Measurements from ENCODE around the gene STXBP5. TPM values are rescaled to one million over a fixed set of nuclear protein-coding genes. Genes with fewer than 3 reads are reported as not detected.
A peak's percentile ranks its signal among the peaks of the same experiment; 100 is the strongest.

The STXBP5 gene
- total and polyA plus RNA-seq, 9 of the 15 experiments (the other 6 are each of a cell fraction or from before 2014, with no cell fraction given) = 23.3 to 172 (median 71.5) TPM

DNA sequence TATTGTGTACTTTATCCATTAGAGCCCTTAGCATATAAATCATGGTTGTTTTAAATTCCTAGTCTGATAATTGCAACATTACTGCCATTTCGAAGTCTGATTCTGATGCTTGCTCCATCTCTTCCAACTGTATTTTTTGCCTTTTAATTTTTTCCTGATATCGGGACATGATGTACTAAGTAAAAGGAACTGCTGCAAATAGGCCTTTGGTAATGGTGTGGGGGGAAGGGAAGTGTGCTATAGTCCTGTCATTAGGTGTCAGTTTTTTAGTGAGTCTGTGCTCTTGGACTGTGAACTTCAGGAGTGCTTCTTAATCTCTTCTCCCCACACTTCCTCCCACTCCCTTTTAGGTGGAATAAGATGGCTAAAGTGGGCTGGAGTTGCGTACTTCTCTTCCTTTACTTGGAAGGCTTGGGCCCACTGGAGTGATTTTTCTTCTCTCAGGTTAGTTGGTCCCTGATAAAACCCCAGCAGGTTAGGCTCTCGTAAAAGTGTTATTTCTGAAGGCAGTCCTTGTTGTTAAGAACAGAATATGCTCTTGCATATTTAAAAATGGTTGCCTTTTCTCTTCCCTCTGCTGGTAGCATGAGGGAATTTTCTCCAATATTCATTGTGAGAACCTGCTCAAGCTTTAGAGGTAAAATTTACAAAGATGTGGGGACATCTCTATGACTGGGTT, 18.1 kb downstream of the STXBP5 start (continued):
- TF ChIP-seq SREBF1 (IDR thresholded peaks at IDR 0.05; ENCODE audit: borderline replicate concordance, low read depth, low read length) (no peak), SRF (CRISPR knock-in tag; IDR thresholded peaks at IDR 0.05) (no peak), KAT7 (CRISPR knock-in tag; IDR thresholded peaks at IDR 0.05; ENCODE audit: borderline replicate concordance) (no peak), ZNF830 (CRISPR knock-in tag; IDR thresholded peaks at IDR 0.05) (no peak), MTA3 (IDR thresholded peaks at IDR 0.05; ENCODE audit: borderline replicate concordance) (peak; percentile 77; the same call in 1 of the 2 replicates), HNRNPK (IDR thresholded peaks at IDR 0.05; ENCODE audit: low read depth, low read length, poor library complexity, severe bottlenecking) (no peak), ZNF324 (CRISPR knock-in tag; IDR thresholded peaks at IDR 0.05) (no peak), CBFA2T3 (IDR thresholded peaks at IDR 0.05) (peak; percentile 89), GATA2 (CRISPR knock-in tag; IDR thresholded peaks at IDR 0.05) (no peak), POLR3A (IDR thresholded peaks at IDR 0.05; ENCODE audit: borderline replicate concordance, extremely low read depth, insufficient read depth, insufficient read length) (no peak), JUND (IDR thresholded peaks at IDR 0.05; ENCODE audit: borderline replicate concordance, low read depth, low read length) (peak; percentile 72; the same call in 1 of the 2 replicates), JUND (tag; IDR thresholded peaks at IDR 0.05; ENCODE audit: borderline replicate concordance, low read depth, low read length) (peak; percentile 67; the same call in 2 of the 3 replicates), MCM3 (IDR thresholded peaks at IDR 0.05) (no peak)
- TF ChIP-seq, protein P1, sequence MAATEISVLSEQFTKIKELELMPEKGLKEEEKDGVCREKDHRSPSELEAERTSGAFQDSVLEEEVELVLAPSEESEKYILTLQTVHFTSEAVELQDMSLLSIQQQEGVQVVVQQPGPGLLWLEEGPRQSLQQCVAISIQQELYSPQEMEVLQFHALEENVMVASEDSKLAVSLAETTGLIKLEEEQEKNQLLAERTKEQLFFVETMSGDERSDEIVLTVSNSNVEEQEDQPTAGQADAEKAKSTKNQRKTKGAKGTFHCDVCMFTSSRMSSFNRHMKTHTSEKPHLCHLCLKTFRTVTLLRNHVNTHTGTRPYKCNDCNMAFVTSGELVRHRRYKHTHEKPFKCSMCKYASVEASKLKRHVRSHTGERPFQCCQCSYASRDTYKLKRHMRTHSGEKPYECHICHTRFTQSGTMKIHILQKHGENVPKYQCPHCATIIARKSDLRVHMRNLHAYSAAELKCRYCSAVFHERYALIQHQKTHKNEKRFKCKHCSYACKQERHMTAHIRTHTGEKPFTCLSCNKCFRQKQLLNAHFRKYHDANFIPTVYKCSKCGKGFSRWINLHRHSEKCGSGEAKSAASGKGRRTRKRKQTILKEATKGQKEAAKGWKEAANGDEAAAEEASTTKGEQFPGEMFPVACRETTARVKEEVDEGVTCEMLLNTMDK (IDR thresholded peaks at IDR 0.05; ENCODE audit: borderline replicate concordance, insufficient read depth, low read depth, low read length, poor library complexity, severe bottlenecking) = no peak
- TF ChIP-seq, protein P2, sequence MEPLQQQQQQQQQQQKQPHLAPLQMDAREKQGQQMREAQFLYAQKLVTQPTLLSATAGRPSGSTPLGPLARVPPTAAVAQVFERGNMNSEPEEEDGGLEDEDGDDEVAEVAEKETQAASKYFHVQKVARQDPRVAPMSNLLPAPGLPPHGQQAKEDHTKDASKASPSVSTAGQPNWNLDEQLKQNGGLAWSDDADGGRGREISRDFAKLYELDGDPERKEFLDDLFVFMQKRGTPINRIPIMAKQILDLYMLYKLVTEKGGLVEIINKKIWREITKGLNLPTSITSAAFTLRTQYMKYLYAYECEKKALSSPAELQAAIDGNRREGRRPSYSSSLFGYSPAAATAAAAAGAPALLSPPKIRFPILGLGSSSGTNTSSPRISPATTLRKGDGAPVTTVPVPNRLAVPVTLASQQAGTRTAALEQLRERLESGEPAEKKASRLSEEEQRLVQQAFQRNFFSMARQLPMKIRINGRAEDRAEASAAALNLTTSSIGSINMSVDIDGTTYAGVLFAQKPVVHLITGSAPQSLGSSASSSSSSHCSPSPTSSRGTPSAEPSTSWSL (CRISPR knock-in tag; IDR thresholded peaks at IDR 0.05; ENCODE audit: borderline replicate concordance) = no peak
- TF ChIP-seq, protein P3, sequence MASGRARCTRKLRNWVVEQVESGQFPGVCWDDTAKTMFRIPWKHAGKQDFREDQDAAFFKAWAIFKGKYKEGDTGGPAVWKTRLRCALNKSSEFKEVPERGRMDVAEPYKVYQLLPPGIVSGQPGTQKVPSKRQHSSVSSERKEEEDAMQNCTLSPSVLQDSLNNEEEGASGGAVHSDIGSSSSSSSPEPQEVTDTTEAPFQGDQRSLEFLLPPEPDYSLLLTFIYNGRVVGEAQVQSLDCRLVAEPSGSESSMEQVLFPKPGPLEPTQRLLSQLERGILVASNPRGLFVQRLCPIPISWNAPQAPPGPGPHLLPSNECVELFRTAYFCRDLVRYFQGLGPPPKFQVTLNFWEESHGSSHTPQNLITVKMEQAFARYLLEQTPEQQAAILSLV (tag; IDR thresholded peaks at IDR 0.05) = no peak
- TF ChIP-seq, protein P4, sequence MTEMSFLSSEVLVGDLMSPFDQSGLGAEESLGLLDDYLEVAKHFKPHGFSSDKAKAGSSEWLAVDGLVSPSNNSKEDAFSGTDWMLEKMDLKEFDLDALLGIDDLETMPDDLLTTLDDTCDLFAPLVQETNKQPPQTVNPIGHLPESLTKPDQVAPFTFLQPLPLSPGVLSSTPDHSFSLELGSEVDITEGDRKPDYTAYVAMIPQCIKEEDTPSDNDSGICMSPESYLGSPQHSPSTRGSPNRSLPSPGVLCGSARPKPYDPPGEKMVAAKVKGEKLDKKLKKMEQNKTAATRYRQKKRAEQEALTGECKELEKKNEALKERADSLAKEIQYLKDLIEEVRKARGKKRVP (CRISPR knock-in tag; IDR thresholded peaks at IDR 0.05) = no peak

All from K562 (cell line).